ENCODE results near the gene TULP4.

Gene TULP4

DNA sequence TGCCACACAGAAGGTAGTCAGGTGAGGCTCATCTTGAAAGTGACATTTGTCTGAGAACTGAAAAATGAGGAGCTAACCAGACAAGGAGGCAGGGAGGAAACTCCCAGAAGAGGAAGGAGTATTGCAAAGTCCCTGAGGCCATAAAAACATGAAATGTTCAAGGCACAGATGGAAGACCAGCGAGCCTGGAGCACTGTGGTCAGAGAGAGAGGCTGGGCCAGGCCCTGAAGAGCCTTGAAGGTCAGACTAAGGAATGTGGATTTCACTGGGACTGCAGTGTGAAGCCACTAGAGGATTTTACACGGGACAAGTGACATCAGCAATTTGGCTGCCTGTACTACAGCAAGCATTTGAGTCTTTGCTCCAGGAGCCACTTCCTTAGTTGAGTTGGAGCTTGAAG, 226.5 kb downstream of the TULP4 start:
- no peak for DNase-seq (ENCODE audit: low spot score)
- TF ChIP-seq CTCF (IDR thresholded peaks at IDR 0.05; ENCODE audit: borderline replicate concordance, control extremely low read depth, extremely low read depth, insufficient read depth, missing control alignments) = no peak
- in situ Hi-C loops (cut with MboI; ENCODE audit: low sequenced_read_pairs, unreplicated experiment) = no loop called here

DNA sequence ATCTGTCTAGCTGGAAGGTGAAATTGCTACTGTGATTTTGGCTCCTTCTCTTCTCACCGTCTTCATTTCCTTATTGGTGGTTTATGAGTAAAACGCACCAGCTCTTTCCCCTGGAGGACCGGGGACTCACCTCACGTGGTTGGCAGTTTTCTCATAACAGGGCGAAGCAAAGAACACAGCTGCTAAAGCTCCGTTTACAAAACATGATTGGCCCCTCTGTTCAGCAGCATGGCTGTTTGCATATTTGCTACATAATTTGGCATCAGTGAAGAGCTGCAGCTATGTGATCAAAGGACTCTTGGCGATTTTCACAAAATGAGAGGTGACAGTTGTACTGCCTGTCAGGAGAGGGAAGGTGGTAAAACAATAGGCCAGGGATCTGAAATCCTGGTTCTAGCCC, 227.1 kb downstream of the TULP4 start:
- no peak for DNase-seq (ENCODE audit: low spot score)
- TF ChIP-seq CTCF (IDR thresholded peaks at IDR 0.05; ENCODE audit: borderline replicate concordance, control extremely low read depth, extremely low read depth, insufficient read depth, missing control alignments) = no peak
- in situ Hi-C loops (cut with MboI; ENCODE audit: low sequenced_read_pairs, unreplicated experiment) = no loop called here

GRCh38 chr6:158539881-158540280, 227.6 kb downstream of the TULP4 start:
- no peak for TF ChIP-seq CTCF (IDR thresholded peaks at IDR 0.05; ENCODE audit: borderline replicate concordance, control extremely low read depth, extremely low read depth, insufficient read depth, missing control alignments)
- no peak for DNase-seq (ENCODE audit: low spot score)
- in situ Hi-C loops (cut with MboI; ENCODE audit: low sequenced_read_pairs, unreplicated experiment) = no loop called here

DNA sequence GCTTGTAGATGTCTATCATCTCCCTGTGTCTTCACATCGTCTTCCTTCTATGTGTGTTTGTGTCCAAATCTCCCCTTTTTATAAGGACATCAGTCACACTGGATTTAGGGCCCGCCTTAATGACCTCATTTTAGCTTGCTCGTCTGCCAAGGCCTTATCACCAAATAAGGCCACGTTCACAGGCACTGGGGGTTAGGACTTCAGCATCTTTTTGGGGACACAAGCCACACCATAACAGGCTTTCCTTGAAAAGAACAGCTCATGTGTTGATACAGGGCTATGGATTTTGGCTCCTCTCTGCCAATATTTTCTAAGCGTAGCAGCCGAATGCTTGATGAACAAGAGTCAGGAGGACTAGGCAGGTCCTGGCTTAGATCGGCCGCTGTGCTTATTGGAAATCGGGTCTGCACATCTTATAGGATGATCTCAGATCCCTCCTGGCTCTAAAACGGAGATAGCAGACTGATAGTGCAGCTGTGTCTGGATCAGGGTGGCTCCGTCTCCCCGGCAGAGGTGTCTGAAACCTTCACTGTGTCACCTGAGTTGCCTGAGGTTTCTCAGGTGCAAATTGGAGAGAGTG, 231.4 kb downstream of the TULP4 start:
- no peak for DNase-seq (ENCODE audit: low spot score)
- TF ChIP-seq CTCF (IDR thresholded peaks at IDR 0.05; ENCODE audit: borderline replicate concordance, control extremely low read depth, extremely low read depth, insufficient read depth, missing control alignments) = no peak
- in situ Hi-C loops (cut with MboI; ENCODE audit: low sequenced_read_pairs, unreplicated experiment) = no loop called here

DNA sequence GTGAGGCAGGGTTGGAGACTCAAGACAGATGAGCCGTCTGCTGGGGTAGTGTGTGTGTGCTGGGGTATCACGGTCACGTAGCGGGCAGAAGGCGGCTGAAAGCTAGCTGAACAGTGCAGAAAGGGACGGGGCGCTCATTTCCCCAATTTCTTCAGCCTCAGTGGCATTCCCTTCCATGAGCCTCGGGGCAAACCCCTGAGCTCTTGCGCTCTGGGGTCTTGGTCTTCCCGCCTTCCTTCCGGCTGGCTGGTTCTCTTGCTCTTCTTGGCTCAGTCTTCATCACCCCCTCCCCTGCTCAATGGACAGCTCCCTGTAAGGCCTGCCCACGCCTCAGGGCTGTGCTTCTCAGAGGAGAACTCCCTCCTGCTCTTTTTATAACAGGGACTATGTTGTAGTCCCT, 232.2 kb downstream of the TULP4 start:
- in situ Hi-C loops (cut with MboI; ENCODE audit: low sequenced_read_pairs, unreplicated experiment) = no loop called here
- DNase-seq (ENCODE audit: low spot score) = no peak
- TF ChIP-seq CTCF (IDR thresholded peaks at IDR 0.05; ENCODE audit: borderline replicate concordance, control extremely low read depth, extremely low read depth, insufficient read depth, missing control alignments) = no peak

DNA sequence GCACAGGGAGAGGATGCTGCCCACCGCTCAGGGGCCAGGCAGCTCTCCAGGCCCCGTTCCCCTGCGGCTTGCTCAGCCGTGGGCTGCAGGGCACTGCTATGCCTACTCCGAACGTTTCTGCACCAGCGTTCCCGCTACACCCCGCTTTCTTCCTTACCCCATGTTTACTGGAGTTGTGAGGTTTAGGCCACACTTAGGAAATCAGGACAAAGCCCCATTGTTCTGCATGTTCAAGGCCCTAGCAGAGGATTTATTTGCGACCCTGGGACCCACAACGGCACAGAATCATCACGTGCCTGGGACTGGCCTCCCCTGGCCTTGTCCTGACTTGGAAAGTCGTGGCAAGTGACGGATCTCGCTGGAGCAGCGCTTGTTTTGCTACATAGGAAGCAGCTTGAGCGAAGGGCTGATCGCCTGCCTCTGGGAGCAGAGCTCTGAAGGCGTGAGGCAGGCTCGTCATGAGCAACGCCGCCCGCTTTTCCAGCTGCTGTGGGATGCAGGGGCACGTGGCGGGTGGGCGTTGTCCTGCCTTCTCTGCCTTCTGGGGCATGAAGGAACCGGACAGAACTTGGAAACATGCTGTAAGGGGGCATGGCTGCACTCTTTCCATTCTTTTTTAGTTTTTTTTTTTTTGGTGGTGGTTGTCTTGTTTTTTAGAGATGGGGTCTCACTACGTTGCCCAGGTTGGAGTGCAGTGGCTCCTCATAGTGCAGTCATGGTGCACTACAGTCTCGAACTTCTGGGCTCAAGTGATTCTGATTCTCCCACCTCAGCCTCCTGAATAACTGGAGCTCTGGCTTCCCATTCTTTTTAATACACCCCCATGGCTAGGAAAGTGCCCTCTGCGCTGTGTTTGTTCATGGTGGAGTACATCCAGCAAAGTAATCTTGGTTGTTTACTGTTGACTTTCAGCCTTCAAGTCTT, 233.0 kb downstream of the TULP4 start:
- in situ Hi-C loops (cut with MboI; ENCODE audit: low sequenced_read_pairs, unreplicated experiment) = no loop called here
- no peak for DNase-seq (ENCODE audit: low spot score)
- TF ChIP-seq CTCF (IDR thresholded peaks at IDR 0.05; ENCODE audit: borderline replicate concordance, control extremely low read depth, extremely low read depth, insufficient read depth, missing control alignments) = no peak

Measured in GM13976 (cell line).